Measurements from ENCODE around the gene SLC7A8.
"Not testable (repeated sequence)": the region's sequence is repeated elsewhere in the genome, so short reads cannot be mapped to it uniquely, and the experiment has no call there.

Gene SLC7A8

GRCh38 chr14:23109769-23110168, 73.7 kb downstream of the SLC7A8 start:
- no peak for TF ChIP-seq CTCF (IDR thresholded peaks at IDR 0.05; ENCODE audit: extremely low read depth, missing control alignments)
- peak; percentile 5 for DNase-seq (ENCODE audit: low spot score)

- DNase-seq (ENCODE audit: low spot score) = not testable (repeated sequence)
Observed at GRCh38 chr14:23108169-23108568, 75.3 kb downstream of the SLC7A8 start.

- DNase-seq (ENCODE audit: low spot score) = not testable (repeated sequence)
Observed at GRCh38 chr14:23107620-23108019, 75.8 kb downstream of the SLC7A8 start.

- TF ChIP-seq CTCF (IDR thresholded peaks at IDR 0.05; ENCODE audit: extremely low read depth, missing control alignments) = no peak
- no peak for DNase-seq (ENCODE audit: low spot score)
Observed at GRCh38 chr14:23106747-23107045, 76.8 kb downstream of the SLC7A8 start.

GRCh38 chr14:23105348-23105824, 78.1 kb downstream of the SLC7A8 start:
- no peak for TF ChIP-seq CTCF (IDR thresholded peaks at IDR 0.05; ENCODE audit: extremely low read depth, missing control alignments)
- peak; percentile 3 for DNase-seq (ENCODE audit: low spot score)

GRCh38 chr14:23104591-23105347, 78.7 kb downstream of the SLC7A8 start, which contains the start of gene CIROP:
CIROP (minus strand) TSS chr14:23104989; CDS start chr14:23104920, 69 bp downstream.
- peak; percentile 4 for DNase-seq (ENCODE audit: low spot score)
- TF ChIP-seq CTCF (IDR thresholded peaks at IDR 0.05; ENCODE audit: extremely low read depth, missing control alignments) = no peak

- peak; percentile 4 for DNase-seq (ENCODE audit: low spot score)
- TF ChIP-seq CTCF (IDR thresholded peaks at IDR 0.05; ENCODE audit: extremely low read depth, missing control alignments) = no peak
Observed at GRCh38 chr14:23104070-23104590, 79.3 kb downstream of the SLC7A8 start.

GRCh38 chr14:23103581-23103980, 79.9 kb downstream of the SLC7A8 start:
- TF ChIP-seq CTCF (IDR thresholded peaks at IDR 0.05; ENCODE audit: extremely low read depth, missing control alignments) = no peak
- peak; percentile 5 for DNase-seq (ENCODE audit: low spot score)

Measured in GM20000 (cell line).